ENCODE results near the gene IL9. TPM values are rescaled to one million over a fixed set of nuclear protein-coding genes. Genes with fewer than 3 reads are reported as not detected.

The IL9 gene
- total RNA-seq, 4 donors from 2014 or later, result not detected

- DNase-seq (ENCODE audit: low spot score in 2 of 2), result peak in 1 of 2 donors; percentile 73
- WGBS, 2 donors, result 79 to 81% methylated on average over 6 of the region's 6 CpGs
- TF ChIP-seq CTCF (IDR thresholded peaks at IDR 0.05), result no peak
- TF ChIP-seq POLR2A (IDR thresholded peaks at IDR 0.05), result no peak
- H3K4me3 ChIP-seq (ENCODE audit: low read depth, poor library complexity, severe bottlenecking), result no peak overlapping the region
- intact Hi-C loops (cut with DNase I; ENCODE audit: low total_unique reads), result no loop called here
Measured at GRCh38 chr5:135843571-135844337, 51.9 kb downstream of the IL9 start.

- peak in 1 of 2 donors; percentile 45 for DNase-seq (ENCODE audit: low spot score in 2 of 2)
- intact Hi-C loops (cut with DNase I; ENCODE audit: low total_unique reads), result no loop called here
- 69 to 71% methylated on average over 4 of the region's 4 CpGs for WGBS, 2 donors
- H3K4me3 ChIP-seq (ENCODE audit: low read depth, poor library complexity, severe bottlenecking), result no peak overlapping the region
- TF ChIP-seq CTCF (IDR thresholded peaks at IDR 0.05) (no peak), POLR2A (IDR thresholded peaks at IDR 0.05) (no peak)
Measured at GRCh38 chr5:135842737-135843136, 52.9 kb downstream of the IL9 start.

Other genes starting within 250 kb of the IL9 start
- gene SLC25A48, start 61.2 kb downstream of the IL9 start, total RNA-seq, result 1 to 10 TPM in 3 of 4 donors, under 1 TPM in 1; 0.80 to 7.6 (median 1.7) TPM
- not detected for gene LECT2, start 59.1 kb upstream of the IL9 start, total RNA-seq
- gene TGFBI, start 133.1 kb upstream of the IL9 start, total RNA-seq, result 100 to 1,000 TPM; 312 to 829 (median 484) TPM
- 100 to 1,000 TPM in 1 of 4 donors, 10 to 100 TPM in 3; 43.3 to 102 (median 65.1) TPM for gene SMAD5, start 237.0 kb upstream of the IL9 start, total RNA-seq

All from lower leg skin (tissue), 4 donors.